Left ventricle myocardium inferior (tissue), 1 donor: ENCODE data around the gene TBX2. TPM values are rescaled to one million over a fixed set of nuclear protein-coding genes. Genes with fewer than 3 reads are reported as not detected.
A peak's percentile ranks its signal among the peaks of the same experiment; 100 is the strongest.

Experiments
- DNase-seq: peaks from one replicate; pipeline ENCODE4 v3.0.0-alpha.2; 2020
- H3K27ac ChIP-seq: fragments of 200-600 bp; replicated peaks from 2 replicates; pipeline ENCODE4 v1.8.0; 2021
- H3K27me3 ChIP-seq: fragments of 200-600 bp; 2 replicates; pipeline ENCODE4 v1.8.0; 2021; ENCODE audit warnings: low read depth
- H3K36me3 ChIP-seq: fragments of 200-600 bp; 2 replicates; pipeline ENCODE4 v1.8.0; 2021
- H3K4me1 ChIP-seq: fragments of 200-600 bp; 2 replicates; pipeline ENCODE4 v1.8.0; 2021
- H3K4me3 ChIP-seq: fragments of 200-600 bp; 2 replicates; pipeline ENCODE4 v1.8.0; 2021; ENCODE audit warnings: mild to moderate bottlenecking, moderate library complexity
- H3K9me3 ChIP-seq: fragments of 200-600 bp; replicated peaks from 2 replicates; pipeline ENCODE4 v1.8.0; 2021
- CTCF ChIP-seq: fragments of 200-600 bp; IDR thresholded peaks from 2 replicates; pipeline ENCODE4 v1.8.0; 2021; ENCODE audit warnings: antibody characterized with exemption, mild to moderate bottlenecking, borderline replicate concordance
- intact Hi-C: fragments of 100-400 bp; cut with micrococcal nuclease; formaldehyde crosslinking; loops from one replicate; pipeline ENCODE4 v1.11.0; 2022
- total RNA-seq: library from RNA; stranded (reverse); fragmentation: NEBNext Ultra II Directional; extraction: Animal tissue kit (Norgen Biotek cat#: 25700); gene quantifications from one replicate; pipeline ENCODE4 v1.2.1, GENCODE V29; 2021
- donor health status: DM: no; HTN: yes; CAD: no; lungs with severe emphysema.

Gene TBX2
- total RNA-seq, 1 donor from 2014 or later, result 8.2 TPM

- Histone ChIP-seq H3K27ac (no peak overlapping the region), H3K4me3 (peak overlapping the region; percentile 19), H3K4me1 (peaks cover 40% of the 10 kb centered on the region), H3K27me3 (peaks cover 100% of the 10 kb centered on the region), H3K36me3 (no peaks in the 10 kb centered on the region), H3K9me3 (no peaks in the 10 kb centered on the region)
- DNase-seq, result no peak
- no peak for TF ChIP-seq CTCF
- intact Hi-C loops, result no loop called here
Measured at GRCh38 chr17:61454381-61455323, 55.0 kb downstream of the TBX2 start.

GRCh38 chr17:61455324-61456060, 55.8 kb downstream of the TBX2 start:
- Histone ChIP-seq H3K36me3 (no peaks in the 10 kb centered on the region), H3K9me3 (no peaks in the 10 kb centered on the region), H3K4me3 (no peak overlapping the region), H3K4me1 (peaks cover 40% of the 10 kb centered on the region), H3K27ac (no peak overlapping the region), H3K27me3 (peaks cover 100% of the 10 kb centered on the region)
- no peak for DNase-seq
- TF ChIP-seq CTCF, result no peak
- intact Hi-C loops, result no loop called here

- H3K9me3 ChIP-seq, result no peaks in the 10 kb centered on the region
- H3K27me3 ChIP-seq, result peaks cover 100% of the 10 kb centered on the region
- no peak for TF ChIP-seq CTCF
- DNase-seq, result no peak
- intact Hi-C loops, result no loop called here
- H3K4me3 ChIP-seq, result no peak overlapping the region
- no peak overlapping the region for H3K27ac ChIP-seq
- H3K36me3 ChIP-seq, result no peaks in the 10 kb centered on the region
- H3K4me1 ChIP-seq, result peaks cover 40% of the 10 kb centered on the region
Measured at GRCh38 chr17:61456061-61456681, 56.5 kb downstream of the TBX2 start.

GRCh38 chr17:61456688-61457225, 57.1 kb downstream of the TBX2 start:
- H3K9me3 ChIP-seq, result no peaks in the 10 kb centered on the region
- no peaks in the 10 kb centered on the region for H3K36me3 ChIP-seq
- H3K4me1 ChIP-seq, result peaks cover 37% of the 10 kb centered on the region
- peaks cover 100% of the 10 kb centered on the region for H3K27me3 ChIP-seq
- no peak for DNase-seq
- no peak overlapping the region for H3K27ac ChIP-seq
- intact Hi-C loops, result no loop called here
- peak overlapping the region; percentile 54 for H3K4me3 ChIP-seq
- TF ChIP-seq CTCF, result no peak
